Measurements from ENCODE around the gene PTGDR. TPM values are rescaled to one million over a fixed set of nuclear protein-coding genes. Genes with fewer than 3 reads are reported as not detected.

PTGDR gene
- total and polyA plus RNA-seq, 2 experiments from 2014 or later: 2.5 to 3.5 TPM

DNA sequence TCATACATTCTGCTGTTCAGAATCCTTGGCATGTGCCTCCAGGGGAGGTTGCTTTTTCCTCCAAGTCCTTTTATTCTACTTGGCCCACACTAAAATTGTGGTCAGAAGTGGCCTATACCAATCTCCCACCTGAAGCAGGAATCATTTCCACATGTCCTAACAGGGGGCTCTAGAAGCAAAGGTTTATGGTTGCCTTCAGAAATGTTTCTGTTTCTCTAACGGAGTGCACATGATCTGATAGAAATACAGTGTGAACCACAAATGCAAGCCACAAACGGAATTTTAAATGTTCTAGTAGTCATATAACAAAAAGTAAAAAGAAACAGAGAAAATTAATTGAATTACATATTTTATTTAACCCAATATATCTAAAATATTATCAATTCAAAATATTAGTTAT lies 50.6 kb downstream of the PTGDR start:
- no peak overlapping the region for H3K27ac ChIP-seq
- H3K9me2 ChIP-seq (replicated peaks; ENCODE audit: insufficient read depth): no peaks in the 10 kb centered on the region
- peaks cover 20% of the 10 kb centered on the region for H3K27me3 ChIP-seq
- no peak for DNase-seq (ENCODE audit: low spot score)
- no peak overlapping the region for H2AFZ ChIP-seq
- peaks cover 6% of the 10 kb centered on the region for H3K4me1 ChIP-seq (ENCODE audit: insufficient read depth)
- no peaks in the 10 kb centered on the region for H4K20me1 ChIP-seq (ENCODE audit: insufficient read depth, poor library complexity, severe bottlenecking)
- WGBS (ENCODE audit: low lambda C conversion rate, missing lambda C conversion rate): 79% methylated on average over 2 of the region's 2 CpGs
- peaks cover 2% of the 10 kb centered on the region for H3K79me2 ChIP-seq
- H3K4me2 ChIP-seq: peak overlapping the region; percentile 96
- no peak overlapping the region for H3K4me3 ChIP-seq
- no peak for TF ChIP-seq EZH2phosphoT487 (IDR thresholded peaks at IDR 0.05; ENCODE audit: low read depth, severe bottlenecking, unreplicated experiment)
- no peak for TF ChIP-seq EZH2 (IDR thresholded peaks at IDR 0.05; ENCODE audit: borderline replicate concordance)
- TF ChIP-seq, protein P1, sequence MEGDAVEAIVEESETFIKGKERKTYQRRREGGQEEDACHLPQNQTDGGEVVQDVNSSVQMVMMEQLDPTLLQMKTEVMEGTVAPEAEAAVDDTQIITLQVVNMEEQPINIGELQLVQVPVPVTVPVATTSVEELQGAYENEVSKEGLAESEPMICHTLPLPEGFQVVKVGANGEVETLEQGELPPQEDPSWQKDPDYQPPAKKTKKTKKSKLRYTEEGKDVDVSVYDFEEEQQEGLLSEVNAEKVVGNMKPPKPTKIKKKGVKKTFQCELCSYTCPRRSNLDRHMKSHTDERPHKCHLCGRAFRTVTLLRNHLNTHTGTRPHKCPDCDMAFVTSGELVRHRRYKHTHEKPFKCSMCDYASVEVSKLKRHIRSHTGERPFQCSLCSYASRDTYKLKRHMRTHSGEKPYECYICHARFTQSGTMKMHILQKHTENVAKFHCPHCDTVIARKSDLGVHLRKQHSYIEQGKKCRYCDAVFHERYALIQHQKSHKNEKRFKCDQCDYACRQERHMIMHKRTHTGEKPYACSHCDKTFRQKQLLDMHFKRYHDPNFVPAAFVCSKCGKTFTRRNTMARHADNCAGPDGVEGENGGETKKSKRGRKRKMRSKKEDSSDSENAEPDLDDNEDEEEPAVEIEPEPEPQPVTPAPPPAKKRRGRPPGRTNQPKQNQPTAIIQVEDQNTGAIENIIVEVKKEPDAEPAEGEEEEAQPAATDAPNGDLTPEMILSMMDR (IDR thresholded peaks at IDR 0.05; ENCODE audit: poor library complexity): no peak
- no peaks in the 10 kb centered on the region for H3K9me3 ChIP-seq (ENCODE audit: low read depth)
- H3K36me3 ChIP-seq (replicated peaks; ENCODE audit: insufficient read depth, low read depth): no peaks in the 10 kb centered on the region

DNA sequence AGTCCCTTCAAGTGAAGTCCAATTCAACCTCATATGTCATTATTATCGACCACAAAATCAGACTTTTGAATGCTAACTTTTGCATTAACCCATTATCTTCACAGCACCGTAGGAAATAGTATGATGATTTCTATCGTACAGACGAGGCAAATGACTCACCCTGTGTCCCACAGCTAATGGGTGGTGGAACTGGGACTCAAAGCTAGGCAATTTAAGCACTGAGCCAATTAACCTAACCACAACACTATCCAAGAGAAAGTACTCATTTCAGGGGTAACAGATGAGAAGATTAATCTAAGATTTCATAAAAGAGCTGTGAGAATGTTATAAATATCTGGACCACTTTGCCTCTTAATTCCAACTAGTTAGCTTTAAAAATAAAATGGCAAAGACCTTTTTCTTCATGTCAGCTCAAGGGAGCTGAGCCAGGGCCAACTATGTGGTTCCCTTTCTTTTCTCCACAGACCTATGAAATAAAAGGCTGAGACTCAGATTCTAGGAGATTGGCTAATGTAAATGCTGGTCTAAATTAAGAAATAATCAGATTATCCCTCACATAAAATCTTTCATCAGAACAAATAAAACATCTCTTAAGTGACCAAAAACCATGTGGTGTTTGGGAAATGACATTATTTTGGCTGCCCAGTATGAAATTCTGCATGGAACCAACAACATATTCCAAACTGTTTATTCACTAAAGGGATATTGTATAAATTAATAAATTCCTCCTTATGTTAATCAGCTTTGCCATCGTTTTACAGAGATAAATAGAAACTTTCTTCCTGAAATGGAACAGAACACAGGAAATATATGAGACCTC lies 51.5 kb downstream of the PTGDR start:
- H3K4me1 ChIP-seq (ENCODE audit: insufficient read depth): no peaks in the 10 kb centered on the region
- no peaks in the 10 kb centered on the region for H4K20me1 ChIP-seq (ENCODE audit: insufficient read depth, poor library complexity, severe bottlenecking)
- no peaks in the 10 kb centered on the region for H3K9me3 ChIP-seq (ENCODE audit: low read depth)
- no peak overlapping the region for H2AFZ ChIP-seq
- peaks cover 20% of the 10 kb centered on the region for H3K27me3 ChIP-seq
- no peak overlapping the region for H3K4me3 ChIP-seq
- no peaks in the 10 kb centered on the region for H3K36me3 ChIP-seq (replicated peaks; ENCODE audit: insufficient read depth, low read depth)
- TF ChIP-seq, protein P1 (IDR thresholded peaks at IDR 0.05; ENCODE audit: poor library complexity): no peak
- TF ChIP-seq EZH2 (IDR thresholded peaks at IDR 0.05; ENCODE audit: borderline replicate concordance) (no peak), EZH2phosphoT487 (IDR thresholded peaks at IDR 0.05; ENCODE audit: low read depth, severe bottlenecking, unreplicated experiment) (no peak)
- WGBS (ENCODE audit: low lambda C conversion rate, missing lambda C conversion rate): 69% methylated on average over 5 of the region's 5 CpGs
- H3K27ac ChIP-seq: no peak overlapping the region
- DNase-seq (ENCODE audit: low spot score): no peak
- H3K79me2 ChIP-seq: peaks cover 2% of the 10 kb centered on the region
- H3K9me2 ChIP-seq (replicated peaks; ENCODE audit: insufficient read depth): no peaks in the 10 kb centered on the region
- H3K4me2 ChIP-seq: no peak overlapping the region

GRCh38 chr14:52319919-52320318 lies 52.4 kb downstream of the PTGDR start:
- no peak overlapping the region for H3K4me3 ChIP-seq

DNA sequence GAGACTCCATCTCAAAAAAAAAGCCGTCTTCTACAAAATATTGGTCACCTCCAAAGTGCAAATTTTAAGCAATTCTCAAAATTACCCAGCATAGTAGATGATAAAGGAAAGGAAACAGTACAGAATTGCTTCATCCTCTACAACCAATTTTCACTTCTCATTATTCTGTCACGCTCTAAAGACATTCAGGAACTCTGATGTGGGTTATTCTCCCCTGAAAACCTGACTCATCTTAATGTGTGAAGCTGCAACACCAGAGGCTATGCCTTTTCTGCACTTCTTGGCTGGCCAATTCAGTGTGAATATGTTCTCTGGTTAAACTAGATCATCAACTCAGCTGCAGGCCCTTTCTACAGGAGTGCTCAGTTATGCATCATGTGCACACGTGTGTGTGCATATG lies 57.6 kb downstream of the PTGDR start:
- H3K27ac ChIP-seq: no peak overlapping the region
- H3K27me3 ChIP-seq: no peaks in the 10 kb centered on the region
- TF ChIP-seq, protein P1 (IDR thresholded peaks at IDR 0.05; ENCODE audit: poor library complexity): no peak
- no peak for TF ChIP-seq EZH2 (IDR thresholded peaks at IDR 0.05; ENCODE audit: borderline replicate concordance)
- no peak for TF ChIP-seq EZH2phosphoT487 (IDR thresholded peaks at IDR 0.05; ENCODE audit: low read depth, severe bottlenecking, unreplicated experiment)

More at GRCh38 chr14:52319919-52320318, 52.4 kb downstream of the PTGDR start:
- H3K36me3 ChIP-seq (replicated peaks; ENCODE audit: insufficient read depth, low read depth): no peaks in the 10 kb centered on the region
- no peak overlapping the region for H3K27ac ChIP-seq
- no peak for DNase-seq (ENCODE audit: low spot score)
- H3K9me2 ChIP-seq (replicated peaks; ENCODE audit: insufficient read depth): no peaks in the 10 kb centered on the region
- no peak for TF ChIP-seq EZH2 (IDR thresholded peaks at IDR 0.05; ENCODE audit: borderline replicate concordance)
- no peak overlapping the region for H3K4me2 ChIP-seq
- H3K9me3 ChIP-seq (ENCODE audit: low read depth): no peaks in the 10 kb centered on the region
- H2AFZ ChIP-seq: no peak overlapping the region
- peaks cover 19% of the 10 kb centered on the region for H3K27me3 ChIP-seq
- 56% methylated on average over 3 of the region's 3 CpGs for WGBS (ENCODE audit: low lambda C conversion rate, missing lambda C conversion rate)
- H3K79me2 ChIP-seq: peaks cover 2% of the 10 kb centered on the region
- no peaks in the 10 kb centered on the region for H4K20me1 ChIP-seq (ENCODE audit: insufficient read depth, poor library complexity, severe bottlenecking)
- H3K4me1 ChIP-seq (ENCODE audit: insufficient read depth): no peaks in the 10 kb centered on the region

More for the DNA sequence above, 57.6 kb downstream of the PTGDR start:
- Histone ChIP-seq H3K4me1 (ENCODE audit: insufficient read depth) (peaks cover 9% of the 10 kb centered on the region), H3K4me3 (no peak overlapping the region), H3K79me2 (no peaks in the 10 kb centered on the region), H3K4me2 (no peak overlapping the region), H3K36me3 (replicated peaks; ENCODE audit: insufficient read depth, low read depth) (no peaks in the 10 kb centered on the region), H3K9me2 (replicated peaks; ENCODE audit: insufficient read depth) (no peaks in the 10 kb centered on the region), H4K20me1 (ENCODE audit: insufficient read depth, poor library complexity, severe bottlenecking) (no peaks in the 10 kb centered on the region), H2AFZ (no peak overlapping the region), H3K9me3 (ENCODE audit: low read depth) (no peaks in the 10 kb centered on the region)
- DNase-seq (ENCODE audit: low spot score): no peak
- 93% methylated on average over 3 of the region's 3 CpGs for WGBS (ENCODE audit: low lambda C conversion rate, missing lambda C conversion rate)
